ENCODE data around the gene NFIC.
A peak's percentile ranks its signal among the peaks of the same experiment; 100 is the strongest.

Gene NFIC

DNA sequence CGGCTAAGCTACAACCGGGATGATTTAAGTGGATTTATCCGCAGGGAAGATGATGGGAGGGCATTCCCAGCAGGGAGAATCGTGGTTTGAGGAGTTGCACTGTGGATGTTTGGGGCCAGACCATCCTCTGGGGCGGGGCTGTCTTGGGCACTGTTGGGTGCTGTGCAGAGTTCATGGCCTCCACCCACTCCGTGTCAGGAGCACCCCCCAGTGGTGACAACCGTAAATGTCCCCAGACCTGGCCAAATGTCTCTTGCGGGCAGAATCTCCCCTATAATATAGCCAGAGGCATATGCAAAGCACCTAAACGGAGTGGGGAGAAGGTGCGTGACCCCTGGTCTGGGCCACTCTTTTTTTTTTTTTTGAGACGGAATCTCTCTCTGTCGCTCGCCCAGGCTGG, 73.7 kb downstream of the NFIC start:
- H3K27me3 ChIP-seq (ENCODE audit: insufficient read depth, low read length) = no peaks in the 10 kb centered on the region
- H3K9ac ChIP-seq (ENCODE audit: low read length) = no peak overlapping the region
- H3K4me1 ChIP-seq (ENCODE audit: insufficient read depth, low read length, severe bottlenecking) = peaks cover 5% of the 10 kb centered on the region
- no peaks in the 10 kb centered on the region for H3K9me2 ChIP-seq (ENCODE audit: low read depth, low read length)
- H3K27ac ChIP-seq (ENCODE audit: low read depth, low read length, poor library complexity, severe bottlenecking) = no peak overlapping the region
- H3K4me2 ChIP-seq (ENCODE audit: low read length) = no peak overlapping the region
- no peaks in the 10 kb centered on the region for H3K9me3 ChIP-seq (ENCODE audit: low read length)
- no peak overlapping the region for H2AFZ ChIP-seq (ENCODE audit: low read length)
- H3K36me3 ChIP-seq (ENCODE audit: insufficient read depth, low read length) = no peaks in the 10 kb centered on the region
- H3K4me3 ChIP-seq (ENCODE audit: low read depth, low read length, poor library complexity, severe bottlenecking) = no peak overlapping the region
- H4K20me1 ChIP-seq (ENCODE audit: insufficient read depth, low read length) = no peaks in the 10 kb centered on the region
- no peaks in the 10 kb centered on the region for H3K79me2 ChIP-seq (ENCODE audit: insufficient read depth, low read length)
- no peaks in the 10 kb centered on the region for H3F3A ChIP-seq (ENCODE audit: insufficient read depth, low read length)
- TF ChIP-seq, protein P1, sequence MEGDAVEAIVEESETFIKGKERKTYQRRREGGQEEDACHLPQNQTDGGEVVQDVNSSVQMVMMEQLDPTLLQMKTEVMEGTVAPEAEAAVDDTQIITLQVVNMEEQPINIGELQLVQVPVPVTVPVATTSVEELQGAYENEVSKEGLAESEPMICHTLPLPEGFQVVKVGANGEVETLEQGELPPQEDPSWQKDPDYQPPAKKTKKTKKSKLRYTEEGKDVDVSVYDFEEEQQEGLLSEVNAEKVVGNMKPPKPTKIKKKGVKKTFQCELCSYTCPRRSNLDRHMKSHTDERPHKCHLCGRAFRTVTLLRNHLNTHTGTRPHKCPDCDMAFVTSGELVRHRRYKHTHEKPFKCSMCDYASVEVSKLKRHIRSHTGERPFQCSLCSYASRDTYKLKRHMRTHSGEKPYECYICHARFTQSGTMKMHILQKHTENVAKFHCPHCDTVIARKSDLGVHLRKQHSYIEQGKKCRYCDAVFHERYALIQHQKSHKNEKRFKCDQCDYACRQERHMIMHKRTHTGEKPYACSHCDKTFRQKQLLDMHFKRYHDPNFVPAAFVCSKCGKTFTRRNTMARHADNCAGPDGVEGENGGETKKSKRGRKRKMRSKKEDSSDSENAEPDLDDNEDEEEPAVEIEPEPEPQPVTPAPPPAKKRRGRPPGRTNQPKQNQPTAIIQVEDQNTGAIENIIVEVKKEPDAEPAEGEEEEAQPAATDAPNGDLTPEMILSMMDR (IDR thresholded peaks at IDR 0.05; ENCODE audit: low read length) = peak; percentile 55
- TF ChIP-seq EZH2 (IDR thresholded peaks at IDR 0.05; ENCODE audit: borderline replicate concordance, low read length) = no peak

DNA sequence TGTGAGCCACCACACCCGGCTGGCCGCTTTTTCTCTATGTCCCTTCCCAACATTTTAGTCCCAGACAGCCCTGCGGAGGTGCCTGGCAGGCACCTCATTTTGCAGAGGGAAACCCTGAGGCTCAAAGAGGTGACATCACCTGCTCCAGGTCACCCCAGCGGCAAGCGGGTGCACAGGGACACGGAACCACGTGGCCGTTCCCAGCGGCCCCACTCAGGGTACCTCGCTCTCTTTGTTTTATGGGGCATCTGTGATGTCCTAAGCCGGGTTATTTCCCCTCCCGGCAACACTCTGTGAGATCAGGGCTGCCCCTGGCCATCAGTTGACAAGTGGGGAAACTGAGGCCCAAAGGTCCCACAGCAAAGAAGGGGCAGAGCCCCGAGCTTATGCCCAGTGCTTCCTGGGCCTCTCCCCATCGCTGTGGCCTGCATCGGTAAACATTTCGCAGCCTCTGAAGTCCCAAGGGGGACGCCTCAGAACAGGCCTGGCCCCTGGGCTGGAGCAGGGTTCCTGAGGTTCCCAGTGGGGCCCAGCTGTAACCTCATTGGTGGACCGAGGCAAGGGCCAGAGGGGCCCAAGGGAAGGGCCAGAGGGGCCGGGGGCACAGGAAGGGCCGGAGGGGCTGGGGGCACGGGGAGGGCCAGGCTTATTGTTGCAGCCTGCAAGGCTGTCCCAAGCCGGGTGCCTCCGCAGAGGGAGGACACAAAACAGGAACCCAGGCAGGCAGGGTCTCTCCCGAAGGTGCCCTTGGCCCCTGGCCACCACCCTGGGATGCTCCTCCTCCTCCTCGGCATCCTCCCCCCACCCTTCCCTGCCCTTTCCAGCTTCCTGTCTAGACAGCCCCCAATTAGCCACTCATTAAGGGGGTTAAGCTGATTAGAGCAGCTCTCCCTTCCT, 75.0 kb downstream of the NFIC start:
- H3K27me3 ChIP-seq (ENCODE audit: insufficient read depth, low read length) = no peaks in the 10 kb centered on the region

DNA sequence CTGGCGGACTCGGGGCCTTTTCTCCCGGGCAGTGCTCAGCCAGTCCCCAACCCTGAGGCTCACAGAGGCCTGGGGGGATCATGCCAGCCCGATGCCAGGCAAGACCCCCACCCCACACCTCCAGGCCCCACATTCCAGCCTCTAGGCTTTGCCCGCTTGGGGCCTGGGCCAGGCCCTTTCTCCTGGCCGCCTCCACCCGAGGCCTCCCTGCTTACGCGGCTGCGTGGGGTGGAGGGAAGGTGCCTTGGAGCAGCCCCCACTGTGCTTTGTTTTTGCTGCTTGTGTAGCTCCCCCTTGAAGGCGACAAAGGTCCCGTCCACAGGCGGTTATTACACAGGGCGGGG, 75.6 kb downstream of the NFIC start:
- no peaks in the 10 kb centered on the region for H3K9me3 ChIP-seq (ENCODE audit: low read length)
- H3K27me3 ChIP-seq (ENCODE audit: insufficient read depth, low read length) = no peaks in the 10 kb centered on the region
- no peak overlapping the region for H3K27ac ChIP-seq (ENCODE audit: low read depth, low read length, poor library complexity, severe bottlenecking)
- no peak overlapping the region for H3K4me3 ChIP-seq (ENCODE audit: low read depth, low read length, poor library complexity, severe bottlenecking)
- no peaks in the 10 kb centered on the region for H3F3A ChIP-seq (ENCODE audit: insufficient read depth, low read length)
- no peaks in the 10 kb centered on the region for H4K20me1 ChIP-seq (ENCODE audit: insufficient read depth, low read length)
- TF ChIP-seq, protein P1 (IDR thresholded peaks at IDR 0.05; ENCODE audit: low read length) = no peak
- H3K4me2 ChIP-seq (ENCODE audit: low read length) = no peak overlapping the region
- H3K9ac ChIP-seq (ENCODE audit: low read length) = no peak overlapping the region
- H2AFZ ChIP-seq (ENCODE audit: low read length) = no peak overlapping the region
- H3K9me2 ChIP-seq (ENCODE audit: low read depth, low read length) = no peaks in the 10 kb centered on the region
- H3K79me2 ChIP-seq (ENCODE audit: insufficient read depth, low read length) = no peaks in the 10 kb centered on the region
- no peaks in the 10 kb centered on the region for H3K36me3 ChIP-seq (ENCODE audit: insufficient read depth, low read length)
- H3K4me1 ChIP-seq (ENCODE audit: insufficient read depth, low read length, severe bottlenecking) = no peaks in the 10 kb centered on the region

More for the DNA sequence above, 75.0 kb downstream of the NFIC start:
- no peaks in the 10 kb centered on the region for H3K79me2 ChIP-seq (ENCODE audit: insufficient read depth, low read length)
- H3K9me2 ChIP-seq (ENCODE audit: low read depth, low read length) = no peaks in the 10 kb centered on the region
- TF ChIP-seq, protein P1 (IDR thresholded peaks at IDR 0.05; ENCODE audit: low read length) = no peak
- TF ChIP-seq EZH2 (IDR thresholded peaks at IDR 0.05; ENCODE audit: borderline replicate concordance, low read length) = no peak
- no peaks in the 10 kb centered on the region for H3F3A ChIP-seq (ENCODE audit: insufficient read depth, low read length)
- no peaks in the 10 kb centered on the region for H3K9me3 ChIP-seq (ENCODE audit: low read length)
- H4K20me1 ChIP-seq (ENCODE audit: insufficient read depth, low read length) = no peaks in the 10 kb centered on the region
- no peak overlapping the region for H3K4me2 ChIP-seq (ENCODE audit: low read length)
- H3K27ac ChIP-seq (ENCODE audit: low read depth, low read length, poor library complexity, severe bottlenecking) = no peak overlapping the region
- no peak overlapping the region for H3K9ac ChIP-seq (ENCODE audit: low read length)
- H3K36me3 ChIP-seq (ENCODE audit: insufficient read depth, low read length) = no peaks in the 10 kb centered on the region
- no peak overlapping the region for H2AFZ ChIP-seq (ENCODE audit: low read length)
- no peaks in the 10 kb centered on the region for H3K4me1 ChIP-seq (ENCODE audit: insufficient read depth, low read length, severe bottlenecking)
- no peak overlapping the region for H3K4me3 ChIP-seq (ENCODE audit: low read depth, low read length, poor library complexity, severe bottlenecking)

All from OCI-LY1 (cell line).